ENCODE measurements around the gene TERB1. TPM values are rescaled to one million over a fixed set of nuclear protein-coding genes. Genes with fewer than 3 reads are reported as not detected.
A peak's percentile ranks its signal among the peaks of the same experiment; 100 is the strongest.
"Not testable (repeated sequence)": the region's sequence is repeated elsewhere in the genome, so short reads cannot be mapped to it uniquely, and the experiment has no call there.

TERB1 gene
- total RNA-seq, 1 donor: 0.42 TPM

- Histone ChIP-seq H3K9me3 (ENCODE audit: low read depth, low read length) (no peaks in the 10 kb centered on the region), H3K27me3 (ENCODE audit: insufficient read depth, low read length) (peaks cover 28% of the 10 kb centered on the region), H3K4me1 (ENCODE audit: insufficient read depth, low read length) (peaks cover 8% of the 10 kb centered on the region), H3K4me3 (ENCODE audit: low read length) (no peak overlapping the region)
Measured at GRCh38 chr16:66840883-66841282, 39.5 kb upstream of the TERB1 start.

GRCh38 chr16:66834746-66835145 lies 33.4 kb upstream of the TERB1 start:
- no peak overlapping the region for H3K4me3 ChIP-seq (ENCODE audit: low read length)
- no peaks in the 10 kb centered on the region for H3K9me3 ChIP-seq (ENCODE audit: low read depth, low read length)
- H3K27me3 ChIP-seq (ENCODE audit: insufficient read depth, low read length): no peaks in the 10 kb centered on the region
- peaks cover 12% of the 10 kb centered on the region for H3K4me1 ChIP-seq (ENCODE audit: insufficient read depth, low read length)

- H3K4me3 ChIP-seq (ENCODE audit: low read length): no peak overlapping the region
- no peaks in the 10 kb centered on the region for H3K27me3 ChIP-seq (ENCODE audit: insufficient read depth, low read length)
- H3K9me3 ChIP-seq (ENCODE audit: low read depth, low read length): no peaks in the 10 kb centered on the region
- H3K4me1 ChIP-seq (ENCODE audit: insufficient read depth, low read length): peaks cover 27% of the 10 kb centered on the region
Measured at GRCh38 chr16:66832661-66833305, 31.4 kb upstream of the TERB1 start.

- Histone ChIP-seq H3K9me3 (ENCODE audit: low read depth, low read length) (no peaks in the 10 kb centered on the region), H3K27me3 (ENCODE audit: insufficient read depth, low read length) (no peaks in the 10 kb centered on the region), H3K4me1 (ENCODE audit: insufficient read depth, low read length) (peaks cover 27% of the 10 kb centered on the region), H3K4me3 (ENCODE audit: low read length) (no peak overlapping the region)
Measured at GRCh38 chr16:66832190-66832589, 30.8 kb upstream of the TERB1 start.

- Histone ChIP-seq H3K27me3 (ENCODE audit: insufficient read depth, low read length) (no peaks in the 10 kb centered on the region), H3K4me1 (ENCODE audit: insufficient read depth, low read length) (peaks cover 27% of the 10 kb centered on the region), H3K4me3 (ENCODE audit: low read length) (peak within 1 kb of the TSS; percentile 82), H3K9me3 (ENCODE audit: low read depth, low read length) (no peaks in the 10 kb centered on the region)
Measured at GRCh38 chr16:66830422-66831404, 29.3 kb upstream of the TERB1 start, which contains the start of gene NAE1. TSS of gene NAE1 (minus strand) at chr16:66830976. CDS start at chr16:66830899, 77 bp downstream.

GRCh38 chr16:66824006-66824405 lies 22.6 kb upstream of the TERB1 start:
- Histone ChIP-seq H3K4me3 (ENCODE audit: low read length) (no peak overlapping the region), H3K4me1 (ENCODE audit: insufficient read depth, low read length) (peaks cover 7% of the 10 kb centered on the region), H3K27me3 (ENCODE audit: insufficient read depth, low read length) (no peaks in the 10 kb centered on the region), H3K9me3 (ENCODE audit: low read depth, low read length) (no peaks in the 10 kb centered on the region)

- H3K9me3 ChIP-seq (ENCODE audit: low read depth, low read length): no peaks in the 10 kb centered on the region
- H3K4me3 ChIP-seq (ENCODE audit: low read length): no peak overlapping the region
- no peaks in the 10 kb centered on the region for H3K4me1 ChIP-seq (ENCODE audit: insufficient read depth, low read length)
- H3K27me3 ChIP-seq (ENCODE audit: insufficient read depth, low read length): no peaks in the 10 kb centered on the region
Measured at GRCh38 chr16:66814734-66815133, 13.3 kb upstream of the TERB1 start.

GRCh38 chr16:66811043-66811442 lies 9.7 kb upstream of the TERB1 start:
- Histone ChIP-seq H3K4me1 (ENCODE audit: insufficient read depth, low read length) (no peaks in the 10 kb centered on the region), H3K9me3 (ENCODE audit: low read depth, low read length) (no peaks in the 10 kb centered on the region), H3K4me3 (ENCODE audit: low read length) (no peak overlapping the region), H3K27me3 (ENCODE audit: insufficient read depth, low read length) (no peaks in the 10 kb centered on the region)

GRCh38 chr16:66810391-66810790 lies 9.0 kb upstream of the TERB1 start:
- H3K4me3 ChIP-seq (ENCODE audit: low read length): no peak overlapping the region
- H3K9me3 ChIP-seq (ENCODE audit: low read depth, low read length): no peaks in the 10 kb centered on the region
- H3K27me3 ChIP-seq (ENCODE audit: insufficient read depth, low read length): no peaks in the 10 kb centered on the region
- no peaks in the 10 kb centered on the region for H3K4me1 ChIP-seq (ENCODE audit: insufficient read depth, low read length)

GRCh38 chr16:66809765-66810164 lies 8.4 kb upstream of the TERB1 start:
- no peaks in the 10 kb centered on the region for H3K9me3 ChIP-seq (ENCODE audit: low read depth, low read length)
- no peaks in the 10 kb centered on the region for H3K4me1 ChIP-seq (ENCODE audit: insufficient read depth, low read length)
- H3K4me3 ChIP-seq (ENCODE audit: low read length): no peak overlapping the region
- H3K27me3 ChIP-seq (ENCODE audit: insufficient read depth, low read length): no peaks in the 10 kb centered on the region

- Histone ChIP-seq H3K9me3 (ENCODE audit: low read depth, low read length) (no peaks in the 10 kb centered on the region), H3K4me3 (ENCODE audit: low read length) (no peak overlapping the region), H3K4me1 (ENCODE audit: insufficient read depth, low read length) (no peaks in the 10 kb centered on the region), H3K27me3 (ENCODE audit: insufficient read depth, low read length) (no peaks in the 10 kb centered on the region)
Measured at GRCh38 chr16:66802159-66802558, 775 bp upstream of the TERB1 start.

GRCh38 chr16:66800856-66801255 lies 528 bp downstream of the TERB1 start:
- no peaks in the 10 kb centered on the region for H3K9me3 ChIP-seq (ENCODE audit: low read depth, low read length)
- no peaks in the 10 kb centered on the region for H3K4me1 ChIP-seq (ENCODE audit: insufficient read depth, low read length)
- H3K4me3 ChIP-seq (ENCODE audit: low read length): no peak overlapping the region
- H3K27me3 ChIP-seq (ENCODE audit: insufficient read depth, low read length): no peaks in the 10 kb centered on the region

GRCh38 chr16:66798161-66798560 lies 3.2 kb downstream of the TERB1 start:
- H3K4me1 ChIP-seq (ENCODE audit: insufficient read depth, low read length): no peaks in the 10 kb centered on the region
- H3K9me3 ChIP-seq (ENCODE audit: low read depth, low read length): no peaks in the 10 kb centered on the region
- H3K27me3 ChIP-seq (ENCODE audit: insufficient read depth, low read length): no peaks in the 10 kb centered on the region
- no peak overlapping the region for H3K4me3 ChIP-seq (ENCODE audit: low read length)

- not testable (repeated sequence) for H3K4me1 ChIP-seq (ENCODE audit: insufficient read depth, low read length); H3K9me3 ChIP-seq (ENCODE audit: low read depth, low read length); H3K27me3 ChIP-seq (ENCODE audit: insufficient read depth, low read length); H3K4me3 ChIP-seq (ENCODE audit: low read length)
Measured at GRCh38 chr16:66793984-66794383, 7.4 kb downstream of the TERB1 start.

- no peaks in the 10 kb centered on the region for H3K4me1 ChIP-seq (ENCODE audit: insufficient read depth, low read length)
- H3K27me3 ChIP-seq (ENCODE audit: insufficient read depth, low read length): no peaks in the 10 kb centered on the region
- no peaks in the 10 kb centered on the region for H3K9me3 ChIP-seq (ENCODE audit: low read depth, low read length)
- no peak overlapping the region for H3K4me3 ChIP-seq (ENCODE audit: low read length)
Measured at GRCh38 chr16:66790130-66790733, 11.2 kb downstream of the TERB1 start.
